OCI-LY7 (cell line): ENCODE measurements around the gene GALNT6. TPM values are rescaled to one million over a fixed set of nuclear protein-coding genes. Genes with fewer than 3 reads are reported as not detected.

Experiments used
- BruUV-seq: library from RNA; stranded (reverse); fragments of 400-500 nt; replicated peaks from 2 replicates; lab custom pipeline; 2021; lab: Mats Ljungman, UMichigan
- CTCF ChIA-PET: fragments of 300-600 bp; sonication (Branson Sonifier 250); formaldehyde crosslinking; loops from one replicate; lab custom pipeline; 2022; ENCODE audit warnings: antibody characterized with exemption; ENCODE audit not compliant: unreplicated experiment; lab: Charles Lee
- POLR2A ChIA-PET: fragments of 300-600 bp; sonication (Branson Sonifier 250); formaldehyde crosslinking; loops from one replicate; lab custom pipeline; 2022; ENCODE audit warnings: antibody characterized with exemption; lab: Charles Lee
- DNase-seq: peaks from one replicate; pipeline ENCODE4 v3.0.0-alpha.2; 2015; ENCODE audit warnings: low spot score
- H2AFZ ChIP-seq: fragments of 200-600 bp; sonication (generic), shearing (Covaris generic); 2 replicates; pipeline ENCODE4 v1.6.1; 2014; ENCODE audit warnings: mild to moderate bottlenecking, antibody characterized with exemption, low read length, moderate library complexity
- H3K27ac ChIP-seq: fragments of 200-600 bp; sonication (generic); 2 replicates; pipeline ENCODE4 v1.5.1; 2014; ENCODE audit warnings: mixed run types, low read depth, mild to moderate bottlenecking, moderate library complexity, low read length, inconsistent platforms; ENCODE audit not compliant: poor library complexity, severe bottlenecking
- H3K36me3 ChIP-seq: fragments of 200-600 bp; sonication (generic); 2 replicates; pipeline ENCODE4 v1.6.1; 2014; ENCODE audit warnings: mild to moderate bottlenecking, antibody characterized with exemption, low read length, moderate library complexity, mixed read lengths; ENCODE audit not compliant: insufficient read depth
- H3K4me1 ChIP-seq: fragments of 200-600 bp; sonication (generic); 2 replicates; pipeline ENCODE4 v1.5.1; 2014; ENCODE audit warnings: mild to moderate bottlenecking, low read length; ENCODE audit not compliant: insufficient read depth, poor library complexity, severe bottlenecking
- H3K4me2 ChIP-seq: fragments of 200-600 bp; sonication (generic); 2 replicates; pipeline ENCODE4 v1.6.1; 2014; ENCODE audit warnings: mild to moderate bottlenecking, low read length
- H3K4me3 ChIP-seq: fragments of 200-600 bp; sonication (generic); 2 replicates; pipeline ENCODE4 v1.5.1; 2014; ENCODE audit warnings: mild to moderate bottlenecking, low read depth, low read length; ENCODE audit not compliant: poor library complexity, severe bottlenecking
- H3K79me2 ChIP-seq: fragments of 200-600 bp; sonication (generic); 2 replicates; pipeline ENCODE4 v1.6.1; 2016; ENCODE audit warnings: low read depth, mild to moderate bottlenecking, low read length, moderate library complexity, mixed read lengths; ENCODE audit not compliant: insufficient read depth
- H3K9me2 ChIP-seq: fragments of 200-600 bp; sonication (generic); 2 replicates; pipeline ENCODE4 v1.6.1; 2016; ENCODE audit warnings: mild to moderate bottlenecking, low read length, mixed read lengths; ENCODE audit not compliant: insufficient read depth
- H3K9me3 ChIP-seq: fragments of 200-600 bp; sonication (generic); 2 replicates; pipeline ENCODE4 v1.6.1; 2014; ENCODE audit warnings: mild to moderate bottlenecking, mixed run types, low read length, mixed read lengths
- H4K20me1 ChIP-seq: fragments of 200-600 bp; sonication (generic); 2 replicates; pipeline ENCODE4 v1.6.1; 2014; ENCODE audit warnings: mild to moderate bottlenecking, antibody characterized with exemption, low read length, moderate library complexity, mixed read lengths; ENCODE audit not compliant: insufficient read depth
- CTCF ChIP-seq: fragments of 200-600 bp; sonication (generic); conservative IDR thresholded peaks from 2 replicates; pipeline ENCODE4 v1.5.1; 2014; ENCODE audit warnings: mild to moderate bottlenecking, antibody characterized with exemption, low read length, moderate library complexity, mixed read lengths
- EZH2phosphoT487 ChIP-seq: fragments of 200-600 bp; sonication (generic); IDR thresholded peaks from 2 replicates; pipeline ENCODE4 v1.6.1; 2018; ENCODE audit warnings: low read depth, borderline replicate concordance, mild to moderate bottlenecking, mixed run types, antibody characterized with exemption, low read length, moderate library complexity, mixed read lengths
- intact Hi-C: fragments of 100-400 bp; cut with micrococcal nuclease; formaldehyde crosslinking; loops from one replicate; pipeline ENCODE4 v1.10.0; 2022; ENCODE audit not compliant: unreplicated experiment
- total RNA-seq, 2 experiments: library from RNA; depleted of rRNA in 1 of 2; stranded (reverse); fragments of >200 nt in 1 of 2; shearing (Covaris generic) in 1 of 2; gene quantifications; 2 replicates each; pipeline ENCODE4 v1.2.3, GENCODE V29; 2014 to 2022

The GALNT6 gene
- total RNA-seq, 2 experiments from 2014 or later: 1.4 to 4.8 TPM

GRCh38 chr12:51351913-51352532, 39.2 kb downstream of the GALNT6 start:
- Histone ChIP-seq H4K20me1 (no peaks in the 10 kb centered on the region), H2AFZ (no peak overlapping the region), H3K4me1 (peaks cover 2% of the 10 kb centered on the region), H3K4me2 (no peak overlapping the region), H3K4me3 (no peak overlapping the region), H3K9me2 (no peaks in the 10 kb centered on the region), H3K36me3 (no peaks in the 10 kb centered on the region), H3K79me2 (no peaks in the 10 kb centered on the region), H3K9me3 (no peaks in the 10 kb centered on the region), H3K27ac (no peak overlapping the region)
- intact Hi-C loops: no loop called here
- no TSS peak for BruUV-seq
- CTCF ChIA-PET: interaction anchor here (1.1 kb wide), 1 partner anchor 15 kb away, joined by 4 read pairs; no protein-coding TSS in a partner anchor
- POLR2A ChIA-PET: no interaction called here
- no peak for TF ChIP-seq EZH2phosphoT487
- peak; percentile 79 for TF ChIP-seq CTCF
- DNase-seq: peak; percentile 48

- H4K20me1 ChIP-seq: no peaks in the 10 kb centered on the region
- H3K4me1 ChIP-seq: no peaks in the 10 kb centered on the region
- no peaks in the 10 kb centered on the region for H3K79me2 ChIP-seq
- DNase-seq: no peak
- no peak overlapping the region for H2AFZ ChIP-seq
- ChIA-PET POLR2A (interaction anchor here (0.6 to 1.2 kb wide), 2 partner anchors 20 to 464 kb away, joined by 3 to 4 read pairs; no protein-coding TSS in a partner anchor), CTCF (no interaction called here)
- no peak overlapping the region for H3K4me3 ChIP-seq
- H3K9me2 ChIP-seq: no peaks in the 10 kb centered on the region
- H3K4me2 ChIP-seq: no peak overlapping the region
- TF ChIP-seq EZH2phosphoT487: no peak
- no peak for TF ChIP-seq CTCF
- H3K27ac ChIP-seq: no peak overlapping the region
- BruUV-seq: no TSS peak
- intact Hi-C loops: loop anchor here (10.0 kb wide), 1 partner anchor 584 kb away; the partner anchor contains the start of gene ATF1
- no peaks in the 10 kb centered on the region for H3K36me3 ChIP-seq
- H3K9me3 ChIP-seq: no peaks in the 10 kb centered on the region
These were observed 42.2 kb downstream of the GALNT6 start for GRCh38 chr12:51349026-51349425.

GRCh38 chr12:51348116-51348515, 43.1 kb downstream of the GALNT6 start:
- TF ChIP-seq EZH2phosphoT487 (no peak), CTCF (no peak)
- no peaks in the 10 kb centered on the region for H3K79me2 ChIP-seq
- ChIA-PET POLR2A (interaction anchor here (0.6 kb wide), 1 partner anchor 14 kb away, joined by 4 read pairs; no protein-coding TSS in a partner anchor), CTCF (no interaction called here)
- peaks cover 4% of the 10 kb centered on the region for H3K4me1 ChIP-seq
- intact Hi-C loops: loop anchor here (10.0 kb wide), 1 partner anchor 583 kb away; the partner anchor contains the start of gene ATF1
- H3K4me2 ChIP-seq: no peak overlapping the region
- no TSS peak for BruUV-seq
- no peaks in the 10 kb centered on the region for H3K36me3 ChIP-seq
- H3K9me2 ChIP-seq: no peaks in the 10 kb centered on the region
- no peak for DNase-seq
- H3K27ac ChIP-seq: no peak overlapping the region
- no peak overlapping the region for H2AFZ ChIP-seq
- H4K20me1 ChIP-seq: no peaks in the 10 kb centered on the region
- H3K4me3 ChIP-seq: no peak overlapping the region
- no peaks in the 10 kb centered on the region for H3K9me3 ChIP-seq
